Kidney epithelial cell (primary cell): ENCODE data around the gene ST6GAL1. TPM values are rescaled to one million over a fixed set of nuclear protein-coding genes. Genes with fewer than 3 reads are reported as not detected.
"Not testable (repeated sequence)": the region's sequence is repeated elsewhere in the genome, so short reads cannot be mapped to it uniquely, and the experiment has no call there.

Experiments
- DNase-seq: peaks from one replicate; pipeline ENCODE4 v3.0.0-alpha.2; 2010; ENCODE audit warnings: low read depth
- H3K27me3 ChIP-seq: 2 replicates; pipeline ENCODE4 v1.6.0; 2011; ENCODE audit warnings: low read length; ENCODE audit not compliant: control insufficient read depth, insufficient read depth
- H3K36me3 ChIP-seq: 2 replicates; pipeline ENCODE4 v1.5.1; 2011; ENCODE audit warnings: low read length; ENCODE audit not compliant: control insufficient read depth, insufficient read depth
- H3K4me3 ChIP-seq: 2 replicates; pipeline ENCODE4 v1.5.1; 2011; ENCODE audit warnings: low read depth, mild to moderate bottlenecking, control low read depth, low read length
- CTCF ChIP-seq: IDR thresholded peaks from 2 replicates; pipeline ENCODE4 v1.5.1; 2011; ENCODE audit warnings: mild to moderate bottlenecking, moderate library complexity, low read length, control low read depth, inconsistent platforms; ENCODE audit not compliant: insufficient read depth, poor library complexity, severe bottlenecking
- total RNA-seq: library from RNA; depleted of rRNA; stranded (reverse); fragments of >200 nt; gene quantifications from 2 replicates; pipeline ENCODE4 v1.2.3, GENCODE V29; 2015

ST6GAL1 gene
- total RNA-seq, 1 donor from 2014 or later: 44.7 TPM

- H3K27me3 ChIP-seq: no peaks in the 10 kb centered on the region
- DNase-seq: no peak
- no peaks in the 10 kb centered on the region for H3K36me3 ChIP-seq
- no peak overlapping the region for H3K4me3 ChIP-seq
- TF ChIP-seq CTCF: no peak
Observed at GRCh38 chr3:187044867-187045552, 114.7 kb downstream of the ST6GAL1 start.

- no peak for DNase-seq
- Histone ChIP-seq H3K36me3 (no peaks in the 10 kb centered on the region), H3K27me3 (no peaks in the 10 kb centered on the region), H3K4me3 (no peak overlapping the region)
- TF ChIP-seq CTCF: no peak
Observed at GRCh38 chr3:187046033-187046432, 115.7 kb downstream of the ST6GAL1 start.

- TF ChIP-seq CTCF: no peak
- Histone ChIP-seq H3K4me3 (no peak overlapping the region), H3K27me3 (no peaks in the 10 kb centered on the region), H3K36me3 (no peaks in the 10 kb centered on the region)
- DNase-seq: no peak
Observed at GRCh38 chr3:187049462-187050101, 119.3 kb downstream of the ST6GAL1 start.

GRCh38 chr3:187051066-187051465 is 120.7 kb downstream of the ST6GAL1 start:
- Histone ChIP-seq H3K36me3 (no peaks in the 10 kb centered on the region), H3K4me3 (no peak overlapping the region), H3K27me3 (no peaks in the 10 kb centered on the region)
- no peak for DNase-seq
- TF ChIP-seq CTCF: no peak

- Histone ChIP-seq H3K36me3 (no peaks in the 10 kb centered on the region), H3K4me3 (no peak overlapping the region), H3K27me3 (no peaks in the 10 kb centered on the region)
- no peak for TF ChIP-seq CTCF
- no peak for DNase-seq
Observed at GRCh38 chr3:187051724-187052366, 121.5 kb downstream of the ST6GAL1 start.

GRCh38 chr3:187052427-187052826 is 122.1 kb downstream of the ST6GAL1 start:
- not testable (repeated sequence) for H3K4me3 ChIP-seq, H3K36me3 ChIP-seq, H3K27me3 ChIP-seq, DNase-seq

GRCh38 chr3:187054433-187054832 is 124.1 kb downstream of the ST6GAL1 start:
- H3K36me3 ChIP-seq, H3K27me3 ChIP-seq, H3K4me3 ChIP-seq, DNase-seq: not testable (repeated sequence)

GRCh38 chr3:187057803-187058202 is 127.5 kb downstream of the ST6GAL1 start:
- H3K36me3 ChIP-seq, DNase-seq, H3K4me3 ChIP-seq, H3K27me3 ChIP-seq: not testable (repeated sequence)
